Smooth muscle cell (in vitro differentiated cells): Measurements from ENCODE around the gene BAHD1. TPM values are rescaled to one million over a fixed set of nuclear protein-coding genes. Genes with fewer than 3 reads are reported as not detected.

Experiments
- DNase-seq: peaks from one replicate; lab custom pipeline; 2025; ENCODE audit not compliant: unreplicated experiment; lab: John Stamatoyannopoulos, UW
- H2AFZ ChIP-seq: fragments of 200-600 bp; sonication (generic); 2 replicates; pipeline ENCODE4 v1.6.0; 2016; ENCODE audit warnings: antibody characterized with exemption, low read depth, mild to moderate bottlenecking
- H3F3A ChIP-seq: fragments of 200-600 bp; sonication (generic); 2 replicates; pipeline ENCODE4 v1.6.0; 2017; ENCODE audit warnings: antibody characterized with exemption, low read depth
- H3K27ac ChIP-seq: fragments of 200-600 bp; sonication (generic); 2 replicates; pipeline ENCODE4 v1.5.1; 2016; ENCODE audit warnings: low read depth, mild to moderate bottlenecking
- H3K27me3 ChIP-seq: fragments of 200-600 bp; sonication (generic); 2 replicates; pipeline ENCODE4 v1.6.1; 2016; ENCODE audit warnings: low read depth, mild to moderate bottlenecking
- H3K36me3 ChIP-seq: fragments of 200-600 bp; sonication (generic); 2 replicates; pipeline ENCODE4 v1.5.1; 2016; ENCODE audit warnings: low read depth
- H3K4me1 ChIP-seq: fragments of 200-600 bp; sonication (generic); 2 replicates; pipeline ENCODE4 v1.5.1; 2016; ENCODE audit warnings: low read depth
- H3K4me2 ChIP-seq: fragments of 200-600 bp; sonication (generic); 2 replicates; pipeline ENCODE4 v1.6.0; 2016; ENCODE audit warnings: mild to moderate bottlenecking
- H3K4me3 ChIP-seq: fragments of 200-600 bp; sonication (generic); 2 replicates; pipeline ENCODE4 v1.5.1; 2016; ENCODE audit warnings: mild to moderate bottlenecking
- H3K79me2 ChIP-seq: fragments of 200-600 bp; sonication (generic); 2 replicates; pipeline ENCODE4 v1.6.0; 2016; ENCODE audit warnings: low read depth, mild to moderate bottlenecking
- H3K9ac ChIP-seq: fragments of 200-600 bp; sonication (generic); 2 replicates; pipeline ENCODE4 v1.6.0; 2016; ENCODE audit warnings: low read depth
- H3K9me3 ChIP-seq: fragments of 200-600 bp; sonication (generic); replicated peaks from 2 replicates; pipeline ENCODE4 v1.5.1; 2016; ENCODE audit warnings: low read depth
- H4K20me1 ChIP-seq: fragments of 200-600 bp; sonication (generic); 2 replicates; pipeline ENCODE4 v1.6.0; 2016; ENCODE audit warnings: low read depth
- WGBS: methylation state at CpG from one replicate; pipeline ENCODE4 v1.1.7; 2016; ENCODE audit warnings: low lambda C conversion rate; 5-methylcytosine and 5-hydroxymethylcytosine counted together
- polyA plus RNA-seq: library from polyadenylated mRNA; unstranded; fragments of >200 nt; fragmentation: Nextera tagmentation; extraction: Ambion mirVana; gene quantifications from 2 replicates; pipeline ENCODE4 v1.2.1, GENCODE V29; 2016
- total RNA-seq: library from RNA; depleted of rRNA; stranded (reverse); fragments of >200 nt; gene quantifications from 2 replicates; pipeline ENCODE4 v1.2.3, GENCODE V29; 2014
- TF ChIP-seq, protein P1 (sequence below): fragments of 200-600 bp; sonication (generic); IDR thresholded peaks from 2 replicates; pipeline ENCODE4 v1.5.1; 2017; ENCODE audit warnings: borderline replicate concordance, mild to moderate bottlenecking, antibody characterized with exemption; ENCODE audit not compliant: insufficient read depth, poor library complexity, severe bottlenecking

Gene BAHD1
- total and polyA plus RNA-seq, 2 experiments from 2014 or later, result 8.4 to 11.1 TPM

DNA sequence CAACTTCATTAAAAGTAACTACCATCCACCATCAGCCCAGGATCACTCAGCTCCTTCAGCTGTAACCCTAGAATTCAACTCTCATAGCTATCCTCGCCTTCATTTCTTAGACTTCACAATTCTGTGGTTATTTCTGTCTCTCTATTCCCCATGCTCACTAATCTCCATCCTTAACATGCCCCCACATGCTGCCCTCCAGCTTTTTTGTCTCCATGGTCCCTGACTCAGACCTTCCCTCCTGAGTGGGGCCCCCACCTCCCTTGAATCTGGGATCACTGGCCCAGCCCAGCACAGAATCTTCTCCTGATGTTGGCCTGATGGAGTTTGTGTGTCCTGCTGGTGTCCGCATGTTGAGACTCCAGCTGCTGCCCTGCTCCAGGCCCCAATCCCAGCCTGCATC is 71.7 kb downstream of the BAHD1 start:
- no peak overlapping the region for H3K4me3 ChIP-seq
- DNase-seq, result no peak
- no peaks in the 10 kb centered on the region for H3K79me2 ChIP-seq
- H4K20me1 ChIP-seq, result no peaks in the 10 kb centered on the region
- no peaks in the 10 kb centered on the region for H3K9me3 ChIP-seq
- no peaks in the 10 kb centered on the region for H3K27me3 ChIP-seq
- 86% methylated on average over 2 of the region's 2 CpGs for WGBS
- peak overlapping the region; percentile 96 for H3K4me2 ChIP-seq
- H2AFZ ChIP-seq, result no peak overlapping the region
- H3K9ac ChIP-seq, result no peak overlapping the region
- H3K4me1 ChIP-seq, result no peaks in the 10 kb centered on the region
- H3K36me3 ChIP-seq, result no peaks in the 10 kb centered on the region
- peaks cover 5% of the 10 kb centered on the region for H3F3A ChIP-seq
- TF ChIP-seq, protein P1, sequence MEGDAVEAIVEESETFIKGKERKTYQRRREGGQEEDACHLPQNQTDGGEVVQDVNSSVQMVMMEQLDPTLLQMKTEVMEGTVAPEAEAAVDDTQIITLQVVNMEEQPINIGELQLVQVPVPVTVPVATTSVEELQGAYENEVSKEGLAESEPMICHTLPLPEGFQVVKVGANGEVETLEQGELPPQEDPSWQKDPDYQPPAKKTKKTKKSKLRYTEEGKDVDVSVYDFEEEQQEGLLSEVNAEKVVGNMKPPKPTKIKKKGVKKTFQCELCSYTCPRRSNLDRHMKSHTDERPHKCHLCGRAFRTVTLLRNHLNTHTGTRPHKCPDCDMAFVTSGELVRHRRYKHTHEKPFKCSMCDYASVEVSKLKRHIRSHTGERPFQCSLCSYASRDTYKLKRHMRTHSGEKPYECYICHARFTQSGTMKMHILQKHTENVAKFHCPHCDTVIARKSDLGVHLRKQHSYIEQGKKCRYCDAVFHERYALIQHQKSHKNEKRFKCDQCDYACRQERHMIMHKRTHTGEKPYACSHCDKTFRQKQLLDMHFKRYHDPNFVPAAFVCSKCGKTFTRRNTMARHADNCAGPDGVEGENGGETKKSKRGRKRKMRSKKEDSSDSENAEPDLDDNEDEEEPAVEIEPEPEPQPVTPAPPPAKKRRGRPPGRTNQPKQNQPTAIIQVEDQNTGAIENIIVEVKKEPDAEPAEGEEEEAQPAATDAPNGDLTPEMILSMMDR, result no peak
- H3K27ac ChIP-seq, result no peak overlapping the region

DNA sequence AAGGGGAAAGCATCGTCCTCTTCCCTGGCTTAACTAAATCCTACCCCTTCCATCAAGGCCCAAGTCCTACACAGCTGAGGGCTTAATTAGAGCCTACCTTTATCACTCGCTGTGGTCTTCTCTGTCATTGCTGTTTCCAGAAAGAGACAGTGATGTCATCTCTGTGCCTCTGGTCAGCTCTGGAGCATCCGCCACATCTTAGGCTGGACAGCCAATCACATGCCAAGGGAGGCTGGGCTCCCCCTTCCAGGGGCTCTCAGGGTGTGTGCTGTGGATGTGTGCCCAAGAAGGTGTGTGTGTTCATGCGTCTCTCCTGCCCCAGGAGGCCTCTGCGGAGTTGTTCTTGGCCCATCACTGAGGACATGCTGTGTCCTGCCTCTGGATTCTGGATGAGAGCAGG is 72.9 kb downstream of the BAHD1 start:
- no peaks in the 10 kb centered on the region for H3K36me3 ChIP-seq
- no peaks in the 10 kb centered on the region for H4K20me1 ChIP-seq
- no peaks in the 10 kb centered on the region for H3K79me2 ChIP-seq
- TF ChIP-seq, protein P1, result no peak
- H3K4me2 ChIP-seq, result no peak overlapping the region
- H3K9me3 ChIP-seq, result no peaks in the 10 kb centered on the region
- no peak overlapping the region for H3K9ac ChIP-seq
- H3F3A ChIP-seq, result peaks cover 5% of the 10 kb centered on the region
- H3K4me1 ChIP-seq, result no peaks in the 10 kb centered on the region
- WGBS, result 92% methylated on average over 5 of the region's 5 CpGs
- H3K27ac ChIP-seq, result no peak overlapping the region
- no peak overlapping the region for H3K4me3 ChIP-seq
- DNase-seq, result no peak
- H3K27me3 ChIP-seq, result no peaks in the 10 kb centered on the region
- no peak overlapping the region for H2AFZ ChIP-seq

DNA sequence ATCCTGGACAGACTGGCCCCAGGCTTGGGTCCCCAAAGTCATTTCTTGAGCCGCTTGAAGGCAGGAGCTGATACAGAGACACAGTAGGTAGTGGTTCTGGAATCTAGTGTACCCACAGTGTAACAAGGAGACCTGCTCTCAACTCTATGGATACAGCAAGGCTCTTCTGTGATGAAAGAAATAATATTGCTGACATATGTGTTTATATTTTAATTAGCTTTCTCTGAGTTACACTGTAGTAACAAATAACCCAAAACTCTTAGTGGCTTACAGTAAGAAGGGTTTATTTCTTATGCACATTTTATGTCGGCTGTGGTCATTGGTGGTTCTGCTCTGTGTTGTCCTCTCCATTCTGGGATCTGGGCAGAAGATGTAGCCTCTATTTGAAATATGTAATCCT is 75.6 kb downstream of the BAHD1 start:
- H3K4me1 ChIP-seq, result no peaks in the 10 kb centered on the region
- 95% methylated on average over 2 of the region's 2 CpGs for WGBS
- no peaks in the 10 kb centered on the region for H3K36me3 ChIP-seq
- TF ChIP-seq, protein P1, result no peak
- no peaks in the 10 kb centered on the region for H4K20me1 ChIP-seq
- no peaks in the 10 kb centered on the region for H3K79me2 ChIP-seq
- no peak overlapping the region for H3K4me3 ChIP-seq
- no peak overlapping the region for H3K9ac ChIP-seq
- H3F3A ChIP-seq, result no peaks in the 10 kb centered on the region
- no peaks in the 10 kb centered on the region for H3K9me3 ChIP-seq
- H3K4me2 ChIP-seq, result no peak overlapping the region
- H3K27ac ChIP-seq, result no peak overlapping the region
- no peaks in the 10 kb centered on the region for H3K27me3 ChIP-seq
- DNase-seq, result no peak
- H2AFZ ChIP-seq, result no peak overlapping the region

Other genes with a start within 250 kb of the BAHD1 start
- gene PAK6, start 201.9 kb upstream of the BAHD1 start, total RNA-seq, result 1.6 and 3.2 TPM in 2 replicates
- 0.29 and 2.2 TPM in 2 replicates for gene PAK6, start 201.9 kb upstream of the BAHD1 start, polyA plus RNA-seq
- gene ANKRD63, start 157.9 kb upstream of the BAHD1 start, total RNA-seq, result not detected in 2 replicates
- gene ANKRD63, start 157.9 kb upstream of the BAHD1 start, polyA plus RNA-seq, result 0.15 TPM in 1 of 2 replicates, not detected in the other
- 1.5 and 3.9 TPM in 2 replicates for gene PLCB2, start 133.0 kb upstream of the BAHD1 start, total RNA-seq
- gene PLCB2, start 133.0 kb upstream of the BAHD1 start, polyA plus RNA-seq, result 1.9 TPM in 1 of 2 replicates, not detected in the other
- 28.1 and 30.4 TPM in 2 replicates for gene INAFM2, start 117.3 kb upstream of the BAHD1 start, total RNA-seq
- gene INAFM2, start 117.3 kb upstream of the BAHD1 start, polyA plus RNA-seq, result 23.9 and 48.6 TPM in 2 replicates
- gene CCDC9B, start 100.0 kb upstream of the BAHD1 start, total RNA-seq, result 2.2 and 3.8 TPM in 2 replicates
- 0.97 and 4.7 TPM in 2 replicates for gene CCDC9B, start 100.0 kb upstream of the BAHD1 start, polyA plus RNA-seq
- not detected in 2 replicates for gene PHGR1, start 89.9 kb upstream of the BAHD1 start, total RNA-seq
- 0.48 TPM in 1 of 2 replicates, not detected in the other for gene PHGR1, start 89.9 kb upstream of the BAHD1 start, polyA plus RNA-seq
- 0.04 and 0.58 TPM in 2 replicates for gene DISP2, start 82.7 kb upstream of the BAHD1 start, total RNA-seq
- gene DISP2, start 82.7 kb upstream of the BAHD1 start, polyA plus RNA-seq, result 0.46 and 0.90 TPM in 2 replicates
- gene KNSTRN, start 58.2 kb upstream of the BAHD1 start, total RNA-seq, result 24.1 and 27.0 TPM in 2 replicates
- 15.4 and 17.3 TPM in 2 replicates for gene KNSTRN, start 58.2 kb upstream of the BAHD1 start, polyA plus RNA-seq
- gene IVD, start 35.2 kb upstream of the BAHD1 start, total RNA-seq, result 17.4 and 20.3 TPM in 2 replicates
- gene IVD, start 35.2 kb upstream of the BAHD1 start, polyA plus RNA-seq, result 37.8 and 38.3 TPM in 2 replicates
- 19.1 and 20.5 TPM in 2 replicates for gene CHST14, start 30.0 kb downstream of the BAHD1 start, total RNA-seq
- gene CHST14, start 30.0 kb downstream of the BAHD1 start, polyA plus RNA-seq, result 23.7 and 24.6 TPM in 2 replicates
- gene CCDC32, start 124.1 kb downstream of the BAHD1 start, total RNA-seq, result 16.2 and 25.5 TPM in 2 replicates
- 19.3 and 20.6 TPM in 2 replicates for gene CCDC32, start 124.1 kb downstream of the BAHD1 start, polyA plus RNA-seq
- 6.8 and 7.3 TPM in 2 replicates for gene RPUSD2, start 128.3 kb downstream of the BAHD1 start, total RNA-seq
- gene RPUSD2, start 128.3 kb downstream of the BAHD1 start, polyA plus RNA-seq, result 13.3 and 17.6 TPM in 2 replicates
- gene KNL1, start 153.3 kb downstream of the BAHD1 start, total RNA-seq, result 7.2 and 10.8 TPM in 2 replicates
- gene KNL1, start 153.3 kb downstream of the BAHD1 start, polyA plus RNA-seq, result 1.5 and 3.1 TPM in 2 replicates